Loucy (cell line): Measurements from ENCODE around the gene SUN1.

Source experiments
- EZH2phosphoT487 ChIP-seq: fragments of 200-600 bp; IDR thresholded peaks from 2 replicates; pipeline ENCODE4 v1.6.1; 2018; ENCODE audit warnings: antibody characterized with exemption, mild to moderate bottlenecking, moderate library complexity, borderline replicate concordance
- TF ChIP-seq, protein P1 (sequence below): fragments of 200-600 bp; sonication (generic); conservative IDR thresholded peaks from 2 replicates; pipeline ENCODE4 v1.5.1; 2014; ENCODE audit warnings: mild to moderate bottlenecking, antibody characterized with exemption, low read length

DNA sequence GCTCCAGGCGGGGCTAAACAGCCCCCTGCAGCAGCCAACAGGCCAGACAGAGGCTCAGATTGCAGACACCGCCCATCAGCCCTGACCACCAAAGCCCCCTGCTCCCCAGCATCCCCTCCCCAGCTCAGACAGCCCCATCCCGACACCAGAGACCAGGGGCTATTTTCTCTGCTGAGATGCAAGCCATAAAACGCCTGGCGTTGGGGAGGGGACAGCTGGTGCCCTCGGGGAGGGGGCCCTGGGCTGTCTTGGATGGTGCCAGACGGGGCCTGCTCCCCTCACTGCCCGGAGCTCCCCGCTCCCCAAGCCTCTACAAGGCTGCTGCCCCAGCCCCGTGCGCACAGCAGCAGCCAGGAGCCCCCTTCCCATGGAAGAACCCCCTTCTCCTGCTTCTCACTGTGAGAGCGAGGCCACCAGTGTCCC, 75.9 kb downstream of the SUN1 start:
- TF ChIP-seq, protein P1, sequence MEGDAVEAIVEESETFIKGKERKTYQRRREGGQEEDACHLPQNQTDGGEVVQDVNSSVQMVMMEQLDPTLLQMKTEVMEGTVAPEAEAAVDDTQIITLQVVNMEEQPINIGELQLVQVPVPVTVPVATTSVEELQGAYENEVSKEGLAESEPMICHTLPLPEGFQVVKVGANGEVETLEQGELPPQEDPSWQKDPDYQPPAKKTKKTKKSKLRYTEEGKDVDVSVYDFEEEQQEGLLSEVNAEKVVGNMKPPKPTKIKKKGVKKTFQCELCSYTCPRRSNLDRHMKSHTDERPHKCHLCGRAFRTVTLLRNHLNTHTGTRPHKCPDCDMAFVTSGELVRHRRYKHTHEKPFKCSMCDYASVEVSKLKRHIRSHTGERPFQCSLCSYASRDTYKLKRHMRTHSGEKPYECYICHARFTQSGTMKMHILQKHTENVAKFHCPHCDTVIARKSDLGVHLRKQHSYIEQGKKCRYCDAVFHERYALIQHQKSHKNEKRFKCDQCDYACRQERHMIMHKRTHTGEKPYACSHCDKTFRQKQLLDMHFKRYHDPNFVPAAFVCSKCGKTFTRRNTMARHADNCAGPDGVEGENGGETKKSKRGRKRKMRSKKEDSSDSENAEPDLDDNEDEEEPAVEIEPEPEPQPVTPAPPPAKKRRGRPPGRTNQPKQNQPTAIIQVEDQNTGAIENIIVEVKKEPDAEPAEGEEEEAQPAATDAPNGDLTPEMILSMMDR = no peak
- no peak for TF ChIP-seq EZH2phosphoT487
